ENCODE measurements around the gene FSTL4.

FSTL4 gene

DNA sequence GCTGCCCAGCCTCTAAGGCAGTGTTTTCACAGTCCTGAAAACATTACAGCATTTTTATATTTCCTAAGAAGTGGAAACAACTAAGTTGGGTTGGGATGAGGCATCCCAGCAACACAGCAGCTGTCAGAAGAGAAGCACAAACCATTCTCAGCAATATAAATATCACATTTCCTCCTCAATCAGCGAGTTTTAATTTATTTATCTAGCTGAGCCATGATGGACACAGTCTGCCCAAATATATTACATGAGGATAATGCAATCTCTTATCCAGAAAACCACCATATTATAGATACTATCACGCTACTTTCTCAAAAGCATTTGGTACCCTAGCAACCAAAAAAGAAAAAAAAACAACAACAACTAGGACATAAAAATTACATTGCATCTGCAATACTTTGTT lies 158.5 kb downstream of the FSTL4 start (continued):
- TF ChIP-seq POU6F1 (CRISPR knock-in tag; IDR thresholded peaks at IDR 0.05; ENCODE audit: borderline replicate concordance, low read depth), result no peak
- peak; percentile 53; the same call in 1 of the 2 replicates for TF ChIP-seq TCF4 (CRISPR knock-in tag; IDR thresholded peaks at IDR 0.05; ENCODE audit: borderline replicate concordance)
- TF ChIP-seq ZNF565 (CRISPR knock-in tag; conservative IDR thresholded peaks at IDR 0.05; ENCODE audit: low read depth), result no peak
- no peak for TF ChIP-seq ZC3H10 (CRISPR knock-in tag; IDR thresholded peaks at IDR 0.05)

- no peak for TF ChIP-seq TCF4 (CRISPR knock-in tag; IDR thresholded peaks at IDR 0.05; ENCODE audit: borderline replicate concordance)
- TF ChIP-seq PPARA (CRISPR knock-in tag; IDR thresholded peaks at IDR 0.05; ENCODE audit: borderline replicate concordance), result no peak
- no peak for TF ChIP-seq OSR1 (CRISPR knock-in tag; IDR thresholded peaks at IDR 0.05)
- TF ChIP-seq SNAI2 (CRISPR knock-in tag; IDR thresholded peaks at IDR 0.05), result no peak
- no peak for TF ChIP-seq GLIS3 (CRISPR knock-in tag; IDR thresholded peaks at IDR 0.05)
- no peak for ATAC-seq
Measured at GRCh38 chr5:133453084-133453780, 159.1 kb downstream of the FSTL4 start.

GRCh38 chr5:133451926-133452325 lies 160.4 kb downstream of the FSTL4 start:
- no peak for ATAC-seq
- TF ChIP-seq, protein P1, sequence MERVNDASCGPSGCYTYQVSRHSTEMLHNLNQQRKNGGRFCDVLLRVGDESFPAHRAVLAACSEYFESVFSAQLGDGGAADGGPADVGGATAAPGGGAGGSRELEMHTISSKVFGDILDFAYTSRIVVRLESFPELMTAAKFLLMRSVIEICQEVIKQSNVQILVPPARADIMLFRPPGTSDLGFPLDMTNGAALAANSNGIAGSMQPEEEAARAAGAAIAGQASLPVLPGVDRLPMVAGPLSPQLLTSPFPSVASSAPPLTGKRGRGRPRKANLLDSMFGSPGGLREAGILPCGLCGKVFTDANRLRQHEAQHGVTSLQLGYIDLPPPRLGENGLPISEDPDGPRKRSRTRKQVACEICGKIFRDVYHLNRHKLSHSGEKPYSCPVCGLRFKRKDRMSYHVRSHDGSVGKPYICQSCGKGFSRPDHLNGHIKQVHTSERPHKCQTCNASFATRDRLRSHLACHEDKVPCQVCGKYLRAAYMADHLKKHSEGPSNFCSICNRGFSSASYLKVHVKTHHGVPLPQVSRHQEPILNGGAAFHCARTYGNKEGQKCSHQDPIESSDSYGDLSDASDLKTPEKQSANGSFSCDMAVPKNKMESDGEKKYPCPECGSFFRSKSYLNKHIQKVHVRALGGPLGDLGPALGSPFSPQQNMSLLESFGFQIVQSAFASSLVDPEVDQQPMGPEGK (CRISPR knock-in tag; IDR thresholded peaks at IDR 0.05; ENCODE audit: borderline replicate concordance), result no peak
- no peak for TF ChIP-seq PPARA (CRISPR knock-in tag; IDR thresholded peaks at IDR 0.05; ENCODE audit: borderline replicate concordance)
- TF ChIP-seq TCF4 (CRISPR knock-in tag; IDR thresholded peaks at IDR 0.05; ENCODE audit: borderline replicate concordance), result no peak
- TF ChIP-seq CSDC2 (CRISPR knock-in tag; IDR thresholded peaks at IDR 0.05), result no peak
- no peak for TF ChIP-seq OSR1 (CRISPR knock-in tag; IDR thresholded peaks at IDR 0.05)
- no peak for TF ChIP-seq ZNF565 (CRISPR knock-in tag; conservative IDR thresholded peaks at IDR 0.05; ENCODE audit: low read depth)
- TF ChIP-seq TOX (CRISPR knock-in tag; IDR thresholded peaks at IDR 0.05; ENCODE audit: borderline replicate concordance), result no peak
- TF ChIP-seq POU6F1 (CRISPR knock-in tag; IDR thresholded peaks at IDR 0.05; ENCODE audit: borderline replicate concordance, low read depth), result no peak

GRCh38 chr5:133450286-133450685 lies 162.1 kb downstream of the FSTL4 start:
- no peak for ATAC-seq
- no peak for TF ChIP-seq ARNTL (CRISPR knock-in tag; IDR thresholded peaks at IDR 0.05; ENCODE audit: borderline replicate concordance, low read depth)
- TF ChIP-seq ZFP30 (CRISPR knock-in tag; IDR thresholded peaks at IDR 0.05), result no peak
- TF ChIP-seq SNAI2 (CRISPR knock-in tag; IDR thresholded peaks at IDR 0.05), result no peak
- TF ChIP-seq ZNF565 (CRISPR knock-in tag; conservative IDR thresholded peaks at IDR 0.05; ENCODE audit: low read depth), result no peak
- no peak for TF ChIP-seq TCF4 (CRISPR knock-in tag; IDR thresholded peaks at IDR 0.05; ENCODE audit: borderline replicate concordance)
- no peak for TF ChIP-seq CREB5 (CRISPR knock-in tag; IDR thresholded peaks at IDR 0.05; ENCODE audit: low read depth)
- no peak for TF ChIP-seq CSDC2 (CRISPR knock-in tag; IDR thresholded peaks at IDR 0.05)

DNA sequence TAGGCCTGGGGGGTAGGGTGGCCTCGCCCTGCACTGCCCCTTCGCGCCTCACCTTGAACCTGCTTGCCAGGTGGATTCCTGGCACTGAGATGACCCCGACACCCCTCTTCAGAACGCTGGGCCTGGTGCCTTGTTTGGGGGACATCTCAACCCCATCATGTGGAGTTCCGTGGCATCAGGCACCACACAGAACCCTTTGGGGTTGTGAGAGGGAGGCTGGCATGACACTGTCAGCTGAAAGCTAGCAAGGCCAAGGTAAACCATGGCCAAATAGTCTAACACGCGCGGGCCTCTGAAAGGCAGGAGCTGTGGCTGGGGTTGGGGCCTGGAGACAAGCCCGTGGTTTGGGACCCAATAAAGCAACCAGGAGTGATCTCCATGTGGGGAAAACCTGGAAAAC lies 163.2 kb downstream of the FSTL4 start:
- TF ChIP-seq RARB (CRISPR knock-in tag; IDR thresholded peaks at IDR 0.05), result no peak
- no peak for TF ChIP-seq ZNF70 (CRISPR knock-in tag; IDR thresholded peaks at IDR 0.05)
- no peak for ATAC-seq

GRCh38 chr5:133446440-133446839 lies 165.9 kb downstream of the FSTL4 start:
- ATAC-seq, result no peak
- TF ChIP-seq TSHZ2 (CRISPR knock-in tag; IDR thresholded peaks at IDR 0.05) (no peak), CREB5 (CRISPR knock-in tag; IDR thresholded peaks at IDR 0.05; ENCODE audit: low read depth) (no peak), PPARA (CRISPR knock-in tag; IDR thresholded peaks at IDR 0.05; ENCODE audit: borderline replicate concordance) (no peak), ZNF70 (CRISPR knock-in tag; IDR thresholded peaks at IDR 0.05) (no peak), ESRRG (CRISPR knock-in tag; IDR thresholded peaks at IDR 0.05) (no peak), ZNF565 (CRISPR knock-in tag; conservative IDR thresholded peaks at IDR 0.05; ENCODE audit: low read depth) (no peak), POU6F1 (CRISPR knock-in tag; IDR thresholded peaks at IDR 0.05; ENCODE audit: borderline replicate concordance, low read depth) (no peak)
